Measurements from ENCODE around the gene GALNT2. TPM values are rescaled to one million over a fixed set of nuclear protein-coding genes. Genes with fewer than 3 reads are reported as not detected.
A peak's percentile ranks its signal among the peaks of the same experiment; 100 is the strongest.

The GALNT2 gene
- total RNA-seq, 1 donor from 2014 or later = 31.9 TPM

- TF ChIP-seq CTCF (IDR thresholded peaks at IDR 0.05; ENCODE audit: insufficient read depth, low read length, severe bottlenecking) = no peak
- H3K27me3 ChIP-seq (ENCODE audit: control insufficient read depth, insufficient read depth, low read length) = no peaks in the 10 kb centered on the region
- no peak overlapping the region for H3K4me3 ChIP-seq (ENCODE audit: low read depth, low read length)
- FAIRE-seq (no peak), DNase-seq (ENCODE audit: low read depth) (no peak)
- H3K36me3 ChIP-seq (ENCODE audit: control insufficient read depth, insufficient read depth, low read length) = no peaks in the 10 kb centered on the region
Observed at GRCh38 chr1:230102046-230102445, 35.0 kb downstream of the GALNT2 start.

GRCh38 chr1:230102472-230102871 lies 35.4 kb downstream of the GALNT2 start:
- no peak for TF ChIP-seq CTCF (IDR thresholded peaks at IDR 0.05; ENCODE audit: insufficient read depth, low read length, severe bottlenecking)
- FAIRE-seq (no peak), DNase-seq (ENCODE audit: low read depth) (no peak)
- Histone ChIP-seq H3K27me3 (ENCODE audit: control insufficient read depth, insufficient read depth, low read length) (no peaks in the 10 kb centered on the region), H3K36me3 (ENCODE audit: control insufficient read depth, insufficient read depth, low read length) (no peaks in the 10 kb centered on the region), H3K4me3 (ENCODE audit: low read depth, low read length) (no peak overlapping the region)

GRCh38 chr1:230103306-230104173 lies 36.5 kb downstream of the GALNT2 start:
- TF ChIP-seq CTCF (IDR thresholded peaks at IDR 0.05; ENCODE audit: insufficient read depth, low read length, severe bottlenecking) = no peak
- no peak overlapping the region for H3K4me3 ChIP-seq (ENCODE audit: low read depth, low read length)

GRCh38 chr1:230104395-230105244 lies 37.6 kb downstream of the GALNT2 start:
- DNase-seq (ENCODE audit: low read depth) = peak; percentile 100
- Histone ChIP-seq H3K36me3 (ENCODE audit: control insufficient read depth, insufficient read depth, low read length) (no peaks in the 10 kb centered on the region), H3K4me3 (ENCODE audit: low read depth, low read length) (no peak overlapping the region), H3K27me3 (ENCODE audit: control insufficient read depth, insufficient read depth, low read length) (no peaks in the 10 kb centered on the region)
- TF ChIP-seq CTCF (IDR thresholded peaks at IDR 0.05; ENCODE audit: insufficient read depth, low read length, severe bottlenecking) = peak; percentile 8
- FAIRE-seq = no peak

More at GRCh38 chr1:230103306-230104173, 36.5 kb downstream of the GALNT2 start:
- DNase-seq (ENCODE audit: low read depth) (no peak), FAIRE-seq (no peak)
- no peaks in the 10 kb centered on the region for H3K36me3 ChIP-seq (ENCODE audit: control insufficient read depth, insufficient read depth, low read length)
- no peaks in the 10 kb centered on the region for H3K27me3 ChIP-seq (ENCODE audit: control insufficient read depth, insufficient read depth, low read length)

- Histone ChIP-seq H3K4me3 (ENCODE audit: low read depth, low read length) (no peak overlapping the region), H3K36me3 (ENCODE audit: control insufficient read depth, insufficient read depth, low read length) (no peaks in the 10 kb centered on the region), H3K27me3 (ENCODE audit: control insufficient read depth, insufficient read depth, low read length) (no peaks in the 10 kb centered on the region)
- FAIRE-seq (no peak), DNase-seq (ENCODE audit: low read depth) (no peak)
- TF ChIP-seq CTCF (IDR thresholded peaks at IDR 0.05; ENCODE audit: insufficient read depth, low read length, severe bottlenecking) = no peak
Observed at GRCh38 chr1:230105245-230105753, 38.3 kb downstream of the GALNT2 start.
